Esophagus squamous epithelium (tissue), 4 donors: Measurements from ENCODE around the gene ARPC2.

Experiments used
- CTCF ChIP-seq, 6 experiments: fragments of 450-650 bp in 4 of 6; fragments of 200-600 bp in 2 of 6; sonication (generic) in 2 of 6; IDR thresholded peaks; one replicate each; pipeline ENCODE4 v1.5.1; 2016 to 2019; ENCODE audit warnings: antibody characterized with exemption in 6 of 6, mild to moderate bottlenecking in 4 of 6, moderate library complexity in 4 of 6
- POLR2A ChIP-seq, 4 donors: fragments of 450-650 bp; IDR thresholded peaks; one replicate each; pipeline ENCODE4 v1.6.1; 2017; ENCODE audit warnings: antibody characterized with exemption in 4 of 4, mild to moderate bottlenecking in 4 of 4, moderate library complexity in 3 of 4

- TF ChIP-seq POLR2A (IDR thresholded peaks at IDR 0.05) (no peak), CTCF (IDR thresholded peaks at IDR 0.05) (no peak)
Observed at GRCh38 chr2:218236829-218237228, 19.8 kb downstream of the ARPC2 start.
